GM18867 (cell line): ENCODE measurements around the gene MAP4K2.
"Not testable (repeated sequence)": the region's sequence is repeated elsewhere in the genome, so short reads cannot be mapped to it uniquely, and the experiment has no call there.

Experiments used
- ATAC-seq: cut with Tn5 transposase; IDR thresholded peaks from one replicate; pipeline ENCODE4 v1.9.1; 2021; ENCODE audit warnings: mild to moderate bottlenecking, moderate library complexity; ENCODE audit not compliant: unreplicated experiment

The MAP4K2 gene

GRCh38 chr11:64839335-64839734 lies 36.3 kb upstream of the MAP4K2 start:
- no peak for ATAC-seq

- no peak for ATAC-seq
Measured at GRCh38 chr11:64838600-64839334, 35.8 kb upstream of the MAP4K2 start.

DNA sequence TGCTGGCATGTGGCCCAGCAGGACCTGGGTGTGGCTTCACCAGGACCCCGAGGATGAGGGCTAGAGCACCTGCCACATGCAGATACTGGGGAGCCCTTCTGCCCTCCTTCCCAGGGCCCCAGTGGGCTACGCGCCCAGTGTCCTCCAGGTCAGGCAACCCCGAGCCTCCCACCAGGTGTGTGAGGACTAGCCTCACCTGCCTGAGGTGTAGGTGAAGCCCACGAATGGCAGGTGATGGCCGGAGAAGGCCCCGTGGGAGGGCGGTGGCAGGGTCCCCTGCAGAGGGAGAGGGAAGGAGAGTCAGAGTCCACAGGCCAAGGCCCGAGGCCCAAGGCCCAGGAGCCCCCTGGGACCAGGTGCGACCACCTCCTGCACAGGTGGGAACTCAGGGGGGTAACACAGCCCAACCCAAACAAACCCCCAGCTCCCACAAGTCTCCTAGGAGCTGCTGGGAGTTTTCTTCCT lies 34.9 kb upstream of the MAP4K2 start:
- ATAC-seq, result no peak

DNA sequence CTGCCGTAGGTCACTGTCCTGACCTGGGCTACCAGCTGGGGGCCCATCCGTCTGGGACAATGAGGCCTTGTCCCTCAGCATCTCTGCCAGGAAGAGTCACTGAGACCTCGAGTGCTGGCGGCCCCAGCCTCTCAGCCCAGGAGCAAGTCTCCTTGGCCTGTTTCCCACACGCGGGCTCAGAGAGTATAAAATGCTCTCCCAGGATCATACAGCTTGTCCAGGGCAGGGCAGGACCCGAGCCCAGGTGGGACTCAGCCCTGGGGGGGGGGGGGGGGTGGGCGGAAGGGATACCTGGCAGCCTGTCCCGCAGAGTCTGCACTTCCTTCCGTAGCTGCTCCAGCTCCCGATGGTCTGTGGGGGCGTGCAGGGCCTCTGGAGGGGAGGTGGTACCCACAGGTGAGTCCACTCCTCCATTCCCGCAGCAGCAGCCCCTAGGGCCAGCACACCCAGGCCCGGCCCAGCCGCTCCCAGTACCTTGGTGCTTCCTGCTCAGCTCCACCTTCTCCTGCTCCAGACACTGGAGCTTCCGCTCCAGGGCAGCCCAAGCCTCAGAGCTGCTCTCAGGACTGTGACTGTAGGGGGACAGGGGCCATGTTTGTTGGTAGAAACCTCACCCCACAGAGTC lies 33.5 kb upstream of the MAP4K2 start:
- no peak for ATAC-seq

- no peak for ATAC-seq
Measured at GRCh38 chr11:64835616-64836447, 32.8 kb upstream of the MAP4K2 start.

- ATAC-seq, result no peak
Measured at GRCh38 chr11:64834723-64835615, 32.0 kb upstream of the MAP4K2 start.

DNA sequence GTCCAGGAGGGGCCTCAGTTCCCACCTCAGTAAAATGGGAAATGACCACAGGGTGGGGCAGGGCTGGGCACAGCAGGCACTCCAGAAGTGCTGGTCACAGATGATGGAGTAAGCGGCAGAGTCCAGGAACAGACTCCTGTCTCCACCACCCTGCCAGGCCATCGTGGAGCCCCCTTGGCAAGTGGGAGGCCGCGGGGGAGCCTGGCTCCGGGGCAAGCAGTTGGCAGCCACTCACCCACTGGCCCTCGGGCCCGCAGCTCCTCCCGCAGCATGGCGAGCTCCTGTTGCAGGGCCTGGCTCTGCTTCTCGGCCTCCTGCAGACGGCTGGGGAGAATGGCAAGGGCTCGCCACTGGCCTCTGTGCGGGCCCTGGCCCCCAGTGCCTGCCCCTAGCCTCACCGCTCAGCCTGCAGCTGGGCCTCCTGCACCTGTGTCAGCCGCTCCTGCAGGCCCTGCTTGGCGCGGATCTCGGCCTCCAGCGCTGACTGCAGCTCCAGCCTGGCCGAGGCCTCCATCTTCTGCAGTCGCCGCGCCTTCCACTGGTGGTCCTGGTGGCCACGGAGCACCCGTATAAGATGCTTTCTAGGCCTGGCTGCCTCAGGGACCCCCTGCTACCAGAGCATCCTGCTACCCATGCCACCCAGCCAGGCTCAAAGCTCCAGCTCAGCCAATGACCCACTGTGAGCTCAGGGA lies 31.2 kb upstream of the MAP4K2 start:
- no peak for ATAC-seq

- ATAC-seq, result no peak
Measured at GRCh38 chr11:64833509-64833908, 30.5 kb upstream of the MAP4K2 start.

- ATAC-seq, result no peak
Measured at GRCh38 chr11:64833198-64833502, 30.1 kb upstream of the MAP4K2 start.

DNA sequence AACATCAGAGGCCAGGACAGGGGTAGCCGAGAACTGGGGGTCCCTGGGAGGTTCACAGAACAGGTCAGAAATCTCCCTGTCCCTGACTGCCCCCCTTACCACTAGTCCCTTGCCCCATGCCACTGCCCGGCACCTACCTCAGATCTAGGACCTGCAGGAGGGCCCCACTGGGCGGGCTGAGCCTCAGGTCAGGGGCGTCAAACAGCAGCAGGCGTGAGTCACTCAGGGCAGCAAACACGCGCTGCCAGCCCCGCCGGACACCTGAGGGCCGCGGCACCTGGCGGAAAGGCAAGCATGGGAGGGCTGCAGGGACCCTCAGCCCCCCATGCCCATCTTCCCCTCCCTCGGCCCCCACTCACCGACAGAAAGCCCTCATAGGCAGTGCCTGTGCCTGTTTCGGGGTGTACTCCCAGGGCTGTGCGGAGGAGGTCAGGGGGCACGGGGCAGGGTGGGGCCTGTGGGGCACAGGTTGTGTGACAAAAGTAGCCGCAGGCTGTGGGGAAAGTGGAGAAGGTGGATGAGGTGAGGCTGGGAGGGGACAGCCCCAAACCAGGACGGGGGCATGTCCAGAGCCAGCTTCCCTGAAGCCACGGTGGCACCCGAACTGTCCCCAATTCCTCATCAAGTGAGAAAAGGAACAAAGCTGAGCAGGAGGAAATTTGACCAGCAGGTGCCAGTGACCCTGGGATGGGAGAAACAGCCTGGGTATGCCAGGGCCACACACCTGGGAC lies 29.6 kb upstream of the MAP4K2 start:
- no peak for ATAC-seq

- ATAC-seq, result no peak
Measured at GRCh38 chr11:64831411-64831891, 28.4 kb upstream of the MAP4K2 start.

GRCh38 chr11:64829536-64830251 lies 26.7 kb upstream of the MAP4K2 start:
- ATAC-seq, result no peak

DNA sequence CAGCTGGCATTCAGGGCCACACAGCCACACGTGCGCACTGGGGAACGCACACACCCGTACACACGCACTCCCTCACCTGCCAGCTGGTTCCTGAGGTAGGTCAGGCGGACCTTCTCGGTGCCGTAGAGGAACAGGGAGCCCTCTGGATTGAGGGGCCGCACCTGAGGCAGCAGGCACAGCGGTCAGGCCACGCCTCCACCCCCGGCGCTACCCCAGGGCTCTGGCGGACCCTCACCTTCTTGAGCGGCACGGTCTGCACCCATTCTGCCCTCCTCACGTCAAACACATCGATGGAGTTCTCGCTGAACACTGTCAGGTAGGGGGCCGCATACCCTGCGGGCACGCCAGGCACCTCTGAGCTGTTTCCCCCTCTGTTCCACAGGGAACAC lies 24.4 kb upstream of the MAP4K2 start:
- no peak for ATAC-seq

DNA sequence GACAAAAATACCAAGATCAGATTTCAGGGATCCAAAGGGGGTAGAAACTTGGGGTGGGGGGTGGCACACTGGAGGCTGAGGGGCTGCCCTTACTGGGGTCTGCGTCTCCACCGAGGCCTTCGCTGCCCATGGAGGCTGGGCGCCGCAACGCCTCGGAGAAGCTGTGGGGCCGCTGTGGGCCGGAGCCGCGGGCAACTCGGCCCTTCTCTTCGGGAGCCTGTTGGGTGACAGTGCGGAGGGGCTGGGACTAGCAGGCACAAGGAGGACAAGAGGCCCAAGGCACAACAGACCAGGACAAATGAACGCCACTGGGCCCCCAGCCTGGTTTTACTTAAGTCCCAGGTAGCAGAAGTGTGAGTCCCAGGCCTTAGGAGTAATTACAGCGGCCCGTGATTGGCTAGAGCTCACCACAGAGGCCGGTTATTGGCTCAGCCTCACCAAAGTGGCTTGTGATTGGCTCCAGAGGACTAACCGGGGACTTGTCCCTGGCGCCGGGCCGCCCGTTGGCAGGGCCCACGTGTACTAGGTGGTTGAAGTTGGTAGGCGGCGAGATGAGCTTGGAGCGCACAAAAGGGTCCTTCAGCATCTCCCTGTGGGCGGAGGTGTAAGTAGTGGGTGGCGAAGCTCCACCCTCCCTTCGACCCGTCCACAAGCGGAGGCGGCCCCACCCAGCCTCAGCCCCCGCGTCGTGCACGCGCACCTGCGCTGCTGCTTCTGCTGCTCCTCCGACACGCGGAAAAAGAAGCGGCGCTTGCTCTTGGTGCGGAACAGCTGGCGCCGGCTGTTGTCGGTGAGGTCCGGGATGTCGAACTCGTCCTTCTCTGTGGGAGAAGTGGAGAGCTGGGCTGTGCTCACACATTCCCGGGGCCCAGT lies 23.8 kb upstream of the MAP4K2 start:
- ATAC-seq, result no peak

GRCh38 chr11:64826062-64826461 lies 23.0 kb upstream of the MAP4K2 start:
- no peak for ATAC-seq

DNA sequence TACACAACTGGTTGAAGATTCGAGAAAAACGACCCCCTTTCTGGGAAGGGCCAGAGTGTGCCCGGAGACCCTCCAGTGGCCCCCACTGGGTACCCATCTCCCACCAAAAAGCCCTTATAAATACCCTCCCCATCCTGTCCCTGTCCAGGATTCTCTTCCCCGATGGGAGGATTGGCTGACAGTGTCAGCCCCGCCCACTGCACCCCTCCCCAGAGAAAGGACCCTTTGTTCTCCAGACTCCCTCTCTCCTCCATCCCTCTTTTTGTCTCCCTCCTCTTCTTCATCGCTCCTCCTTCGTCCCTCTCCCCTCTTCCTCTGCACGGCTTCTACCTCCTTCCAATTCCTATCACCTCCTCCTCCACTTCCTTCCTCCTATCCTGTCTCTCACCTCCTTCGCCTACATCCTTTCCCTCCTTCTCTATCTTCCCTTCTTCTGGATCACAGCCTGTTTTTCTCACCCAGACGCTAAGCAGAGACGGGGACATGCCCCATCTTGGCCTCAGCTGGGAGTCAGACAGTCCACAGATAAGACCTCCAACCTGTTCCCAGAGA lies 20.6 kb upstream of the MAP4K2 start:
- no peak for ATAC-seq

DNA sequence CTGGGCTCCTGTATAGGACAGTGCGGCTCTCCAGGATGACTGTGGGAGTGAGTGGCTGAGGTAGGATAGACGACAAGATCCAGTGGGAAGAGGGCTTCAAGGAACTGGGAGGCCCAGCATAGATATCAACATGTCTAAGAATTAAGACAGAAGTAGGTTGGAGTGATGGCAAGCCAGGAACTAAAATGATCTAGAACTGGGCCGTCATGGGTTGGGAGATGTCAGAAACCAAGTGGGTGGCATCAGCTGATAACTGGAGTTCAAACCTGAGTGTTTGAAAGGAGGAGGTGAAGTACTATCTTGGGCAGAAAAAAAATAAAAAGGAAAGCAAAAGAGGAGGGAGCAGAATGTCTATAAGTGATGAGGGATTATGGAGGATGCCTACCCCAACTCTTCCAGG lies 14.5 kb upstream of the MAP4K2 start:
- ATAC-seq, result no peak

DNA sequence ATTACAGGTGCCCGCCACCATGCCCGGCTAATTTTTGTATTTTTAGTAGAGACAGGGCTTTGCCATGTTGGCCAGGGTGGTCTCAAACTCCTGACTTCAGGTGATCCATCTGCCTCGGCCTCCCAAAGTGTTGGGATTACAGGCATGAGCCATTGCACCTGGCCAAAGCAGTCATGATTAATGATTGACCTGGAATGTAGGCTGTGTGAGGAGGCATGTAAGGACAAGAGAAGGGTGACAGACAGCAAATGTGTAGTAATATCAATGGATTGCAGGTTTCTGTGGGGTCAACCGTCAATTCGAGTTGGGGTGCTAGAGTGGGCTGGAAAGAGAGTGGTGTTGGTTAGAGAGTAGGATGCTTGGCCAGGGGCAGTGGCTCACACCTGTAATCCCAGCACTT lies 12.4 kb upstream of the MAP4K2 start:
- not testable (repeated sequence) for ATAC-seq
